ES-I3 (cell line): ENCODE data around the gene MARK3.
"Not testable (repeated sequence)": the region's sequence is repeated elsewhere in the genome, so short reads cannot be mapped to it uniquely, and the experiment has no call there.

Source experiments
- H3K36me3 ChIP-seq: 2 replicates; pipeline ENCODE4 v1.6.1; 2013; ENCODE audit warnings: mild to moderate bottlenecking, low read length, control low read depth, moderate library complexity; ENCODE audit not compliant: insufficient read depth
- H3K4me1 ChIP-seq: 2 replicates; pipeline ENCODE4 v1.6.1; 2013; ENCODE audit warnings: mild to moderate bottlenecking, control low read depth, low read length; ENCODE audit not compliant: insufficient read depth
- H3K9ac ChIP-seq: 2 replicates; pipeline ENCODE4 v1.6.1; 2013; ENCODE audit warnings: low read depth, mild to moderate bottlenecking, low read length, moderate library complexity
- H3K9me3 ChIP-seq: 2 replicates; pipeline ENCODE4 v1.6.1; 2013; ENCODE audit warnings: mild to moderate bottlenecking, low read length, moderate library complexity; ENCODE audit not compliant: control insufficient read depth, insufficient read depth

The MARK3 gene

DNA sequence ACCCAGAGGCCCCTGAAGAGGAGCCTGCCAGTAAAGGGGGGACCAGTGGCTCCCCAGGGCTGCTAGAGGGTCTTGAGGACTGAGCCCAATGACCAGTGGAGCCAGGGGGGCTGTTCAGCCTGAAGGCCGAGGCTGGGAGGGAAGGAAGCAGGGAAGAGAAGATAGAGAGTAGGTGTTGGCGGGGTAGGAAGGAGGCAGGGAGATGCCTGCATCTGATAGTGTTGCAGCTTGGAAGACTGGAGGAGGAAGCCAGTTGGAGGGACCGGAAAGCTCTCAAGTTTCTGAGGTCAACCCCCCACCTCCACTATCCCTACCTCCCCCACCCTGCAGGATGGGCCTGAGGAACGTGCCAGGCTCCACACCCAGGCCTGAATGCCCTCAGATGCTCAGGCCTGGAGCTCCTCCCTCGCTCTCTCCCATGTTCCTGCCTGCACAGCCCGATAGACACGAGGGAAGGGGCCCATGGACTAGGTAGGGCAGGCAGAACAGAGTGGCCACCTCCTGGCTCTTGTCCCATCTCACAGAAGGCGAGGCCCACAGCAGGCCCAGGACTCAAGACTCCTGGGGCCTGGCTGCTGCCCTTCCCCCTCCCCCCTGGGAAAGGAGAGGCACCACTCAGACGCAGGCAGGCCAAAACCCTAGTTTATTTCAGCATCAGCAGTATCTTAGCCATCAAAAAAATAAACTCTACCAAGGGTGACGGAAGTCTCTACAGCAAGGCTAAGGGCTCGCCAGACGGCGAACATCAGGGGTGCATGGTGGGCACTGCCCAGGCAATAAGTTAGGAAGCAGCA lies 134.0 kb downstream of the MARK3 start:
- H3K9ac ChIP-seq: no peak overlapping the region
- peaks cover 8% of the 10 kb centered on the region for H3K4me1 ChIP-seq
- H3K36me3 ChIP-seq: no peaks in the 10 kb centered on the region
- H3K9me3 ChIP-seq: no peaks in the 10 kb centered on the region

DNA sequence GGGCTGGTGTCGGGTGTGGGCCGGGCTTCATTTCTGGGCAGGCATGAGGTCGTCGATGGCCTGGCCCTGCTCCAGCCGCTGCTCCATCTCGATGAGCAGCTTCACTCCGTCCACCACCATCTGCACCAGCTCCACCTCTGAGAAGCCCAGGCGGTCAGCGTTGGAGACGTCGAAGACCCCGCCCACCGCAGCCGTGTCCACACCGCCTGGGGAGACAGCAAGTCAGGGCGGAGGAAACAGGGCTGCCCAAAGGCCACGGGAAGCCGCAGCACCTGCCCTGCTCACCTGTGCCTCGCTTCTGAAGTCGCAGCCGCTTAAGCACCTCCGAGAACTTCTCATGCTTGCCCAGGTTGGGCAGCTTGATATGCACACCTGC lies 134.6 kb downstream of the MARK3 start:
- H3K4me1 ChIP-seq: peaks cover 8% of the 10 kb centered on the region

DNA sequence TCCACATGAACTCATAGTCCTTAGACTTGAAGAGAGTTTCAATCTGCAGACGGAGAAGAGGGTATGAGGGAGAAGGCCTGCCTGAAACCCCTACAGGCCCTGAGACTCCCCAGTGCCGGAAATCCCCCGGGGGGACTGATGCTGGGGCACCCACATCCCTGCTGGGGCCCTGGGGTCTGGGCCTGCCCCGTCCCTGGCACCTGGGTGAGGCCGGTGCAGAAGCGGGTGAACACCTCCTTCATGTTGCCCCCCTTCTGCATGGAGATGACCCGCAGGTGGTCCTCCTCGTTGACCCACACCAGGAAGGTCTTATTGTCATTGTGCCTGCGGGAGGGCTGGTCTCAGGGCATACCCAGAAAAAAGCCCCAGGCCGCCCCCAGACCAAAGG lies 135.0 kb downstream of the MARK3 start:
- H3K9me3 ChIP-seq: no peaks in the 10 kb centered on the region
- no peaks in the 10 kb centered on the region for H3K36me3 ChIP-seq
- H3K4me1 ChIP-seq: peaks cover 8% of the 10 kb centered on the region
- H3K9ac ChIP-seq: no peak overlapping the region

More for the DNA sequence above, 134.6 kb downstream of the MARK3 start:
- no peak overlapping the region for H3K9ac ChIP-seq
- H3K36me3 ChIP-seq: no peaks in the 10 kb centered on the region
- H3K9me3 ChIP-seq: no peaks in the 10 kb centered on the region

DNA sequence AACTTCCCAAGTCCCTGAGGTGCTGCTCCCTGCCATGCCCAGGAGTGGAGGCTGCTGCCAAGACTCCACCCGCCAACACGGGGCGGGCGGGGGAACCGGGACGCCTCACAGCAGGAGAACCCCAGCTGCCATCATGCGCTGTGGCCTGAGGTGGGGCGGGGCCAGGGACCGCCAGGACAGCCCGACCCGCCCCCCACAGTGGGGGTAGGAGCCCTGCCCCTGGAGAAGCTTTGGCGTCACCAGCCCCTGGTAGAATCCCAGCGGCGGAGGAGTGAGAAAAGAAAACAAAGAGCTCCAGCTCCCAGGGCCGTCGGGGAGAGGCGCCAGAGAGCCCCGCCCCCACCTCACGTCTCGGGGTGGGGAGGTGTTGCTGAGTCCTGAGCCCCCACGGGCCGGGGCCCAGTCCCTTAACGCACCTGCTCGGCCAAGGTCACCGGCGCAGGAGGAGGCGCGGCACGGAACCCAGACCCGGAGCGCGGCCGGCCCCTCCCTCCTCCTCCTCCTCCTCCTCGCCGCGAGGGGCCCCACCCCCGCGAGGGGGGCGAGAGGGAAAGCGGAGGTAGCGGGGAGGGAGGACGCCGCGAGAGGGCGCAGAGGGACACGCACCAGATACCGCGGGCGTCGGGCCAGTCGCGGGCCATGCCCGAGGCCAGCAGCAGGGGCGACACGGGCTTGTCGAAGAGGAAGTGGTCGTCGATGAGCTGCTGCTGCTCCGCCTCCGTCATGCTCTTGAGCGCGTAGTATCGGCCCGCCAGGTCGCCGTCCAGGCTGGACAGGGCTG lies 135.6 kb downstream of the MARK3 start:
- H3K36me3 ChIP-seq: no peaks in the 10 kb centered on the region
- no peaks in the 10 kb centered on the region for H3K9me3 ChIP-seq
- H3K9ac ChIP-seq: peak overlapping the region; percentile 76; the same call in 1 of the 2 replicates
- H3K4me1 ChIP-seq: peaks cover 8% of the 10 kb centered on the region

DNA sequence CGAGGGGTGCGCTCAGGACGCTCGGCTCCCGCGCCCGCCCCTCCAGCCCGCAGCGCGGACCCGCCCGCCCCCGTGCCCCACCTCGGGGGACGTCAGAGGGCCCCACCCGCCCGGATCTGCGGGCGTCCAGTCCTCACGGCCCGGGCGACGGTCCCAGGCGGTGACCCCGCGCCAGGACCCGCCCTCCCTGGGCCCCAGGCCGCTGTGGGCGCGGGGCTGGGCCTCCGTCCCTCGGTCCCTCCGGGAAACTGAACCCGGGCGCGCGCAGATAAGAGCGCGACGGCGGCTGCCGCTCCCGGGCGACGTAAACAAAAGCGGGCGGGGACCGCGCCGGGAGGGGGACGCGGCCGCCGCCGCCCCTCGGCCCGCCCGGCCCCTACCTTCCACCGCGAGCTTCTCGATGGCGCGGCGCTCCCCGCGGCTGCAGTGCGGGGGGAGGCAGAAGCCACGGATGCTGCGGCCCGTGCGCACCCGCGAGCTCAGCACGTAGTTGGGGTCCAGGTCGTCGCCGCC lies 136.3 kb downstream of the MARK3 start:
- no peaks in the 10 kb centered on the region for H3K36me3 ChIP-seq
- no peaks in the 10 kb centered on the region for H3K9me3 ChIP-seq
- H3K9ac ChIP-seq: peak overlapping the region; percentile 76
- H3K4me1 ChIP-seq: peaks cover 8% of the 10 kb centered on the region

DNA sequence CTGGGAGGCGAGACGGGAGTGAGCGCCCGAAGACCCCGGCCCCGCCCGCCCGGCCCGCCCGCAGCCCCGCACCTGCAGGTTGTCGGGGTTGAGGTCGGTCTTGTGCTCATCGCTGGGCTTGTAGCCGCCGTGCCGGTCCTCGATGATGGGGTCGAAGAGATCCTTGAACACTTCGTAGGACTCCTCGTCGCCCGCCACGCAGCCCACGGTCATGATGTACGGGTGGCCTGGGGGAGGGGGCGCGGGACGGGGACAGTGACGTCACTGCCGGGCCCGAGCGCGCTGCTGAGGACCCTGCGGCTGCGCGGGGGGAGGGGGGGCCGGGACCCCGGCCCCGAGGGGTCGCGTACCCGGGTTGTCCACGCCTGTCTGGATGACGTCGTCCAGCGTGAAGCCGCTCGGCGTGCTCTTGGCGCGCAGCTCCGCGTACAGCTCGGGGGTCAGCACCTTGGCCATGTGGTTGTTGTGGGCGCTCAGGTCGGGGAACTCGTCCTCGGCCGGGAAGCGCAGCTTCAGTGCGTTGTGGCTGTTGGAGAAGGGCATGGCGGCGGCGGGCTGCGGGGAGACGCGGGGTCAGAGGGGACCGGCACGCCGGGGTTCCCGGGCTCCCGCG lies 136.8 kb downstream of the MARK3 start:
- Histone ChIP-seq H3K9ac (peak overlapping the region; percentile 76), H3K4me1 (peaks cover 5% of the 10 kb centered on the region; the same call in 1 of the 2 replicates), H3K9me3 (no peaks in the 10 kb centered on the region), H3K36me3 (no peaks in the 10 kb centered on the region)

DNA sequence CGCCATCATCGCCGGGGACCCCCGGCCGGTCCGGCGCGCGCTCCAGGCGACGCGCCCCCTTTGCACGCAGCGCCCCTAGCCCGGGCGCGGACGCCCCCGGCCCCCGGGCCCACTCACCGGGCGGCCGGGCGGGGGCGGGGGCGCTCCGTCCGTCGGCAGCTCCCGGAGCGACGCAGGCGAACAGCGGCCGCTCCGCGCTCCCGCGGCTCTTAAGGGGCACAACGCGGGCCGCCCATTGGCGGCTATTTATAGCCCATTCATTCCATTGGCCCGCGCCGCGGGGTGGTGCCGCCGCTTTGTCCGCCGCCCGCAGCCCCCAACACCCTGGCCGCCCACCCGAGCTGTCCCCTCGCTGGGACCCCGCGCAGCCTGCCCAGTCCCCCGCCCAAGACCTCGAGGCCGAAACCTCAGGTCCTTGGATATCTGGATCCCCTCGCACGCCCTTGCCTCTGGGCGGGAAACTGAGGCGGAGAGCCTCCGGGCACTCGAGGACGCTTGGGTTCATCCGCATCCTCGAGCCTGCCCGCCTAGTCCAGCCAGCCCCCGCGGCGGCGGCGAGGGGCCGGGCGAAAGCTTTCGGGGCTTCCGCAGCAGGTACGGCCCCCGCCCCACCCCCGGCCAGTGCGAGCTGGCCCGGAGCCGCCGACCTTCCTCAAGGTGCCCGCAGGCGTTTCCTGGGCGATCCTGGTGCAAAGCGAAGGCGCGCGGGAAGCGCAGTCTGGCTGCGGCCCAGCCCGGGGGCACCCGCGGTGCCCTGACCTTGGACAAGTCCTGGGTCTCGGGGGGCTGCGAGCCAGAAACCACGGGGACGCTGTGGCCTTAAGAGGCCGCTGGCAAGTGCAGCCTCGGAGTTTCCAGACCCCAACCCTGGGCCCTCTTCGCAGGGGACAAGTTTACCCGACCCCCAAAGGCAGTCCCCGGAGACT lies 137.7 kb downstream of the MARK3 start, which contains the start of gene CKB:
Gene CKB (minus strand): TSS at position 182 of the 926 bp plus-strand sequence. CDS start 337 bp downstream, outside the sequence.
- peak within 1 kb of the TSS; percentile 76 for H3K9ac ChIP-seq
- H3K9me3 ChIP-seq: no peaks in the 10 kb centered on the region
- peaks cover 5% of the 10 kb centered on the region; the same call in 1 of the 2 replicates for H3K4me1 ChIP-seq
- no peaks in the 10 kb centered on the region for H3K36me3 ChIP-seq

DNA sequence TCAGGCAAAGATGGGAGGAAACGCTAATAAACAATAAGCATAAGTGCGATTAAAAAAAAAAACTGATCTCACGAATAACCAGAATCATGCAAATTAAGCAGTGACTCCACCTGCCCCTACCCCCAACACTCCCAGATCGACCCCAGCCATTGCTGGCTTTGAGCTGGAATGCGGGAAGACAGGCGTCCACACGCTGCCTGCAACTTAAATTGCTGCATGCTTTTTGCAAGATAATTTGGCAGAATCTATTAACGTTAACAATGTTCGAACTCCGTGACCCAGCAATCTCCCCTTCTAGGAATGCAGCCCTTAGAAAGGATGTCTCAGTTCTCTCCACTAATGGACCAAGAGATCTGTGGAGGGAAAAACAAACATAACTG lies 138.3 kb downstream of the MARK3 start:
- H3K36me3 ChIP-seq: no peaks in the 10 kb centered on the region
- H3K9ac ChIP-seq: peak overlapping the region; percentile 76
- peaks cover 5% of the 10 kb centered on the region; the same call in 1 of the 2 replicates for H3K4me1 ChIP-seq
- no peaks in the 10 kb centered on the region for H3K9me3 ChIP-seq

DNA sequence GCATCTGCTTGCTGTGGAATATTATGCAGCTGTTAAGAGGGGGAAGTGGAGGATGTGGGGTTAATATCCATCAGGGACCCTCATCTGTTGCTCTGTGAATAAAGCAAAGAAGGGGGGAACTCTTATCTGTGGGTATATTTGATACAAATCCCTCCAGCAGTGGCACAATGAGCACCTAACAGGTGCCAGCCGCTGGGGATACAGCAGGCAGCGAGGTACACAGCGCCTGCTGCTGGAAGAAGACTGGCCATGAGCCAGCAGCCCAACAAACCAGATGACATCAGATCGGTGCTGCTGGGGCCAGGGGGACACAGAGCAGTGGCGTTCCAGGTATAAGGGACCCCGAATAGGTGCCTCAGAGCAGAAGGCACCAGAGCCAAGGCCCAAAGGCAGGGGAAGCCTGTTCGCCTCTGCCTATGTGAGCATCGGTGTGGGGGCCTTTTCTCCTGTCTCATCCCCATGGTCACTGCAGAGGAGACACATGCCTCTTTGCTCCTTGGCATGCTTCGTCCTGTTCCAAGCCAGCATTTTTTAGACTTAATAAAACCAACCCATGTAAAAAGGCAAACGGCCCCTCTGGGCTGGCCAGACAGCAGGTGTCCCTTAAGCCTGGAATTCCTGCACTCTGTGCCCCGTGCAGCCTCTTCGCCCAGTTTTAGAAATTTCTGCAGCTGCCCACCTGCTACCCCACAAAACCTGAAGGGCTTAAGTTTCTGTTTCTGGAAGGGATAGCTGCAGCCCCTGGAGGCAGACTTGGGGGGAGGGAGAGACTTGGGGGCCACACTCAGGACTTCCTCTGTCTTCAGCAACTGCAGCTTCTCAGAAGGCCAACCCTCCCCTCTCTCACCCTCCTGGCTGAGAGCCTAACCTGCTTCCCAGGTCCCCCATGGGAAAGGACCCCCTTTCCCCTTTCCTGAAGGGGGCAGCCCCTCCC lies 139.1 kb downstream of the MARK3 start:
- no peaks in the 10 kb centered on the region for H3K9me3 ChIP-seq

DNA sequence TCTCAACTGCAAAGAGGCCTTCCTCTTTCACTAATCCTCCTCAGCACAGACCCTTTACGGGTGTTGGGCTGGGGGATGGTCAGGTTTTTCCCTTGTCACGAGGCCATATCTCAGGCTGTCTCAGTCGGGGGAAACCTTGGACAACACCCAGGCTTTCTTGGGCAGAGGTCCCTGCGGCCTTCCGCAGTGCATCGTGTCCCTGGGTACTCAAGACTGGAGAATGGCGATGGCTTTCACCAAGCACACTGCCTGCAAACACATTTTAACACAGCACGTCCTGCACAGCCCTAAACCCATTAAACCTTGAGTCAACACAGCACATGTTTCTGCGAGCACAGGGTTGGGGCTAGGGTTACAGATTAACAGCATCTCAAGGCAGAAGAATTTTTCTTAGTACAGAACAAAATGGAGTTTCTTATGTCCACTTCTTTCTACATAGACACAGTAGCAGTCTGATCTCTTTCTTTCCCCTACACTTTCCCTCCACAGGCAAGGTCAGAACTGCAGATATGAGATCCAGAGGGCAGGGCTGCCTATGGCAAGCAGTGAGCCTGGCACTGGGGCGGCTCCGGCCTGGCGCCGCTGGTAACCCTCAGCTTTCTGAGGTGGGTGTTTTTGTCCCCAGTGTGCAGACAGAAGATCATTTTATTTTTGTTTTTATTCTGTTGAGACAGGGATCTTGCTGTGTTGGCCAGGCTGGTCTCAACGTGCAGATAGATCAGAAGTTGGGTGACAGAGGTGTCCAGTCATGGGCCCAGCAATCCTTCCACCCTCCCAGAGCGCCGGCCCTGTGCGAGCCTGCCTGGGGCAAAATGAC lies 140.4 kb downstream of the MARK3 start:
- not testable (repeated sequence) for H3K4me1 ChIP-seq, H3K9ac ChIP-seq, H3K36me3 ChIP-seq, H3K9me3 ChIP-seq

More for the DNA sequence above, 139.1 kb downstream of the MARK3 start:
- H3K9ac ChIP-seq: no peak overlapping the region
- no peaks in the 10 kb centered on the region; the same call in 1 of the 2 replicates for H3K4me1 ChIP-seq
- no peaks in the 10 kb centered on the region for H3K36me3 ChIP-seq

DNA sequence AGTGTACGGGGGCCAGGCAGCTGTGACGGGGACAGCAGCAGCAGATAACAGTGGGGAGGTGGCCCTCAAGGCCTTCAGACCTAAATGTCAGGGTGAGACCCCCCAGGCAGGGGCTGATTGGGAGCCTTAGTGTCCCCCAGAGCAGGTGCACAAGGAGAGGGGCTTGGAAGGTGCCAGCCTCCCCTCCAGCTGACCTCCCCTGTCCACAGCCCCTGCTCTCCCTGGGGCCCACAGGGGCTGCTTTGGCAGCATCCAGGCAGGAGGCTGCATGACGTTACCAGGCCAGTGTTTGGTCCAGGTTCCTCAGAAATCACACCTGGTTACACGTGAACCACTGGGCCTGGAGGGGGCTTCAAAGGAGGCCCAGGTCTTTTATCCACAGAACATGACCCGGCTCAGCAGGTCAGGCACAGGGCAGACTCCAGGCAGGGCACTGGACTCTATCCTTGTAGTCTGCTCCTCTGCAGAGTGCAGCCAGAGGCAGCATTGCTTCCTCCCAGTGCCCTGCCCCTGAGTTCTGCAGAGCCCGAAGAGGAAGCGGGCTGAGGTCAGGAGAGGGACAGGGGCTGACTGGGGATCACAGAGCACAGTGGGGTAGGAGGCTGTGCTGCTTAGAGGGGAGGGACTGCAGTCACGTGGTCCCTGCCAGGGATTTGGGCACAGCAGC lies 141.2 kb downstream of the MARK3 start:
- no peaks in the 10 kb centered on the region for H3K9me3 ChIP-seq
- H3K9ac ChIP-seq: no peak overlapping the region
- H3K4me1 ChIP-seq: no peaks in the 10 kb centered on the region; the same call in 1 of the 2 replicates
- H3K36me3 ChIP-seq: no peaks in the 10 kb centered on the region; the same call in 1 of the 2 replicates

DNA sequence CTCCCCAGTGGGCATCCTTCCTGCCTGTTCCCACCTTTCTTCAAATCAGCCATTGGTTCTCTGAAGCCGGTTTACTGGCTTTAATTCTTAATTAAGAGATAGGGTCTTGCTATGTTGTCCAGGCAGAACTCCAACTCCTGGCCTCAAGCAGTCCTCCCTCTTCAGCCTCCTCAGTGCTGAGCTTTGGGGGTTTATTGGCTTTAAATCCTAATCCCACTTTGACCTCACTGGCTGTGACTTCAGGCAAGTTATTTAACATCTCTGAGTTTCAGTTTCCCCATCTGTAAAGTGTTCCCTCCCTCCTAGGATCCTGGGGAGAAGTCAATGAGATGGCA lies 141.7 kb downstream of the MARK3 start:
- Histone ChIP-seq H3K9ac (no peak overlapping the region), H3K9me3 (no peaks in the 10 kb centered on the region), H3K36me3 (no peaks in the 10 kb centered on the region; the same call in 1 of the 2 replicates), H3K4me1 (no peaks in the 10 kb centered on the region; the same call in 1 of the 2 replicates)
